Measurements from ENCODE around the gene DES. TPM values are rescaled to one million over a fixed set of nuclear protein-coding genes. Genes with fewer than 3 reads are reported as not detected.

Gene DES
- total RNA-seq, 1 experiment from 2014 or later, result 4.2 TPM

GRCh38 chr2:219405958-219406860 is 12.0 kb upstream of the DES start:
- Histone ChIP-seq H3K79me2 (ENCODE audit: insufficient read depth, low read length) (no peaks in the 10 kb centered on the region), H3K9ac (ENCODE audit: low read length) (no peak overlapping the region), H3K4me1 (ENCODE audit: control insufficient read depth in 1 of 2, insufficient read depth in 2 of 2, low read length in 2 of 2) (peaks cover 10 to 41% of the 10 kb centered on the region in 2 experiments), H3K9me2 (ENCODE audit: insufficient read depth) (no peaks in the 10 kb centered on the region), H4K20me1 (ENCODE audit: insufficient read depth) (no peaks in the 10 kb centered on the region), H2AFZ (ENCODE audit: low read depth, low read length, poor library complexity, severe bottlenecking) (no peak overlapping the region), H3K27me3 (ENCODE audit: insufficient read depth, low read length) (no peaks in the 10 kb centered on the region), H3K9me3 (ENCODE audit: control insufficient read depth in 1 of 2, insufficient read depth in 1 of 2, low read depth in 1 of 2, low read length in 2 of 2) (no peaks in the 10 kb centered on the region), H3K36me3 (ENCODE audit: control insufficient read depth in 1 of 2, insufficient read depth in 2 of 2, low read length in 2 of 2) (no peaks in the 10 kb centered on the region), H3K4me2 (ENCODE audit: low read length) (peak overlapping the region; percentile 43), H3K27ac (ENCODE audit: low read depth, low read length) (no peak overlapping the region), H3K4me3 (replicated peaks in 1 of 2; ENCODE audit: low read depth in 1 of 2, low read length in 2 of 2) (no peak overlapping the region)
- ChIA-PET RAD21 (ENCODE audit: low non-redundant PET in 1 of 2, low total read pairs in 2 of 2, uncharacterized antibody in 2 of 2, unreplicated experiment in 2 of 2) (no interaction called here), CTCF (no interaction called here), POLR2A (no interaction called here)
- TF ChIP-seq REST (IDR thresholded peaks at IDR 0.05; ENCODE audit: low read depth) (no peak), SP1 (IDR thresholded peaks at IDR 0.05; ENCODE audit: low read depth) (no peak), MAX (IDR thresholded peaks at IDR 0.05) (no peak), EZH2 (IDR thresholded peaks at IDR 0.05) (no peak), ZFX (IDR thresholded peaks at IDR 0.05) (no peak), ZNF274 (IDR thresholded peaks at IDR 0.05; ENCODE audit: low read depth, low read length) (no peak), CEBPB (IDR thresholded peaks at IDR 0.05; ENCODE audit: low read depth) (no peak), ATF3 (IDR thresholded peaks at IDR 0.05) (no peak), CBX3 (IDR thresholded peaks at IDR 0.05; ENCODE audit: low read depth) (no peak), FOSL1 (IDR thresholded peaks at IDR 0.05; ENCODE audit: low read depth) (no peak), SRF (IDR thresholded peaks at IDR 0.05; ENCODE audit: low read depth) (no peak), YY1 (IDR thresholded peaks at IDR 0.05; ENCODE audit: extremely low read depth, insufficient replicate concordance, low read depth, low read length) (no peak), ELF1 (IDR thresholded peaks at IDR 0.05; ENCODE audit: borderline replicate concordance, low read depth) (no peak), POLR2A (IDR thresholded peaks at IDR 0.05; ENCODE audit: borderline replicate concordance, extremely low read depth, insufficient read depth, insufficient read length) (no peak), JUND (IDR thresholded peaks at IDR 0.05) (no peak), TCF7L2 (IDR thresholded peaks at IDR 0.05; ENCODE audit: borderline replicate concordance, extremely low read depth, insufficient read depth, insufficient read length) (no peak)
- intact Hi-C loops (cut with micrococcal nuclease), result loop anchor here (10.0 kb wide), 1 partner anchor 239 kb away; no protein-coding TSS in a partner anchor
- BruUV-seq (replicated peaks), result no TSS peak
- no peak for ATAC-seq
- no peak for DNase-seq (ENCODE audit: low read depth, low spot score)

Measured in HCT116 (cell line).